GM19043 (cell line): ENCODE data around the gene MCTP1.

ENCODE experiments used
- ATAC-seq: cut with Tn5 transposase; IDR thresholded peaks from one replicate; pipeline ENCODE4 v1.9.1; 2021; ENCODE audit warnings: low read depth; ENCODE audit not compliant: unreplicated experiment

Gene MCTP1

GRCh38 chr5:94690778-94691177 is 594.1 kb downstream of the MCTP1 start:
- ATAC-seq, result no peak

- no peak for ATAC-seq
These were observed 595.0 kb downstream of the MCTP1 start for GRCh38 chr5:94689908-94690307.

- ATAC-seq, result no peak
These were observed 601.9 kb downstream of the MCTP1 start for GRCh38 chr5:94682814-94683520.

GRCh38 chr5:94675965-94676618 is 608.8 kb downstream of the MCTP1 start:
- no peak for ATAC-seq

GRCh38 chr5:94674490-94675382 is 610.2 kb downstream of the MCTP1 start:
- ATAC-seq, result no peak

GRCh38 chr5:94672746-94673145 is 612.1 kb downstream of the MCTP1 start:
- no peak for ATAC-seq

- no peak for ATAC-seq
These were observed 614.2 kb downstream of the MCTP1 start for GRCh38 chr5:94670726-94671125.

GRCh38 chr5:94667937-94668336 is 617.0 kb downstream of the MCTP1 start:
- no peak for ATAC-seq

GRCh38 chr5:94661086-94661485 is 623.8 kb downstream of the MCTP1 start:
- no peak for ATAC-seq

- ATAC-seq, result no peak
These were observed 624.4 kb downstream of the MCTP1 start for GRCh38 chr5:94660506-94660905.

GRCh38 chr5:94658272-94658671 is 626.6 kb downstream of the MCTP1 start:
- no peak for ATAC-seq
